IgD-negative memory B cell (primary cell): ENCODE data around the gene OR2L8. TPM values are rescaled to one million over a fixed set of nuclear protein-coding genes. Genes with fewer than 3 reads are reported as not detected.
"Not testable (repeated sequence)": the region's sequence is repeated elsewhere in the genome, so short reads cannot be mapped to it uniquely, and the experiment has no call there.

Experiments
- H3K27ac Mint-ChIP-seq, 3 donors: one replicate each; pipeline ENCODE4 v1.8.0; 2020 to 2022; ENCODE audit warnings: mild to moderate bottlenecking in 3 of 3, mixed read lengths in 3 of 3, moderate library complexity in 1 of 3
- H3K27me3 Mint-ChIP-seq: one replicate; pipeline ENCODE4 v1.8.0; 2021; ENCODE audit warnings: mixed read lengths
- H3K36me3 Mint-ChIP-seq: one replicate; pipeline ENCODE4 v1.8.0; 2020; ENCODE audit warnings: mild to moderate bottlenecking, mixed read lengths
- H3K4me1 Mint-ChIP-seq, 3 donors: one replicate each; pipeline ENCODE4 v1.8.0; 2020 to 2022; ENCODE audit warnings: mixed read lengths in 3 of 3, mild to moderate bottlenecking in 1 of 3
- H3K4me3 Mint-ChIP-seq, 4 donors: one replicate each; pipeline ENCODE4 v1.8.0; 2020 to 2022; ENCODE audit warnings: mild to moderate bottlenecking in 4 of 4, mixed read lengths in 4 of 4, moderate library complexity in 3 of 4
- H3K9me3 Mint-ChIP-seq, 3 donors: one replicate each; pipeline ENCODE4 v1.8.0; 2020 to 2021; ENCODE audit warnings: mixed read lengths in 3 of 3, mild to moderate bottlenecking in 1 of 3
- polyA plus RNA-seq: library from polyadenylated mRNA; unstranded; fragments of 300-500 nt; fragmentation: Illumina TruSeq; gene quantifications from one replicate; pipeline ENCODE4 v1.2.3, GENCODE V29; 2021

Gene OR2L8
- polyA plus RNA-seq, 1 donor from 2014 or later: not detected

GRCh38 chr1:247936965-247937734 lies 11.5 kb upstream of the OR2L8 start:
- not testable (repeated sequence) for H3K36me3 Mint-ChIP-seq, H3K27me3 Mint-ChIP-seq, H3K9me3 Mint-ChIP-seq, H3K4me1 Mint-ChIP-seq
- peak overlapping the region in 1 of 3 donors; percentile 83 for H3K27ac Mint-ChIP-seq
- H3K4me3 Mint-ChIP-seq: peak overlapping the region; percentile 76 to 90 (median 78)

DNA sequence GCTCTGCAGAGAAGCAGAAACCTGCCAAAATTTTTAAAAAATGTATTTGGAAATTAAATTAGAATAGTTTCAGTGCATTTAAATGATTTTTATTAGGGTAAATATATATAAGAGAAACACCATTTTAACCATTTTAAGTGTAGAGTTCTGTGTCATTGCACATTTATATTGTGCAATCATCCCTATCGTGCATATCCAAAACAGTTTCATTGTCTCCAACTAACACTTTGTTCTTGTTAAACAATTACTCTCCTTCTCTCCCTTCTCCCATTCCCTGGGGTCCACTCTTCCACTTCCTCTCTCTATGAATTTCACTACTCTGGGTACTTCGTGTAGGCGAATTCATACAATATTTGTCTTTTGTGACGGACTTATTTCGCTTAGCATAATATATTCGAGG lies 6.0 kb upstream of the OR2L8 start:
- no peak overlapping the region for H3K4me3 Mint-ChIP-seq
- peaks cover 0 to 5% (median 0%) of the 10 kb centered on the region in 3 donors for H3K4me1 Mint-ChIP-seq
- no peaks in the 10 kb centered on the region for H3K27me3 Mint-ChIP-seq
- no peak overlapping the region for H3K27ac Mint-ChIP-seq
- peaks cover 2 to 4% (median 4%) of the 10 kb centered on the region in 3 donors for H3K9me3 Mint-ChIP-seq
- H3K36me3 Mint-ChIP-seq: no peaks in the 10 kb centered on the region

DNA sequence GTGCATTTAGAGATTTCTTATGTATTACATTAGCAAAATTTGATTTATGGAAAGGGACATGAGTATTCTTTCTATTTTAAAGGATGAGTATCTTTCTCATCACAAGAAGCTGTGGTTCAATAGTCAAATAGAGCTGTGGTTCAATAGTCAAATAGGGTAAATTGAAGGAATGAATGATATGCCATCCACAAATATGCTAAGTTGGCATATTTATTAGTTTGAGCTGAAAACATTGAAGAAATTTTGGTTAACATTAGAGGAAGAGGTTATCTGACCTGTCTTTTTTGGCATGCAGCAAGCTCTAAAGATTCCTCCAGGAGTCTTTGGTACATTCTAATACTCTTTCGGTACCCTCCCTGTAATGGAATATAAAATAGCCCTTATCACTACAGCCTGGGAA lies 4.8 kb downstream of the OR2L8 start:
- H3K4me1 Mint-ChIP-seq: no peaks in the 10 kb centered on the region
- H3K27ac Mint-ChIP-seq: no peak overlapping the region
- H3K9me3 Mint-ChIP-seq: peaks cover 3 to 6% (median 3%) of the 10 kb centered on the region in 3 donors
- peaks cover 3% of the 10 kb centered on the region for H3K27me3 Mint-ChIP-seq
- H3K36me3 Mint-ChIP-seq: no peaks in the 10 kb centered on the region
- H3K4me3 Mint-ChIP-seq: no peak overlapping the region

GRCh38 chr1:247961791-247962190 lies 13.1 kb downstream of the OR2L8 start:
- Mint-ChIP-seq H3K36me3 (no peaks in the 10 kb centered on the region), H3K9me3 (peaks cover 4 to 10% (median 6%) of the 10 kb centered on the region in 3 donors), H3K27me3 (peaks cover 2% of the 10 kb centered on the region), H3K4me1 (peaks cover 6 to 14% (median 7%) of the 10 kb centered on the region in 3 donors), H3K27ac (no peak overlapping the region), H3K4me3 (no peak overlapping the region)

DNA sequence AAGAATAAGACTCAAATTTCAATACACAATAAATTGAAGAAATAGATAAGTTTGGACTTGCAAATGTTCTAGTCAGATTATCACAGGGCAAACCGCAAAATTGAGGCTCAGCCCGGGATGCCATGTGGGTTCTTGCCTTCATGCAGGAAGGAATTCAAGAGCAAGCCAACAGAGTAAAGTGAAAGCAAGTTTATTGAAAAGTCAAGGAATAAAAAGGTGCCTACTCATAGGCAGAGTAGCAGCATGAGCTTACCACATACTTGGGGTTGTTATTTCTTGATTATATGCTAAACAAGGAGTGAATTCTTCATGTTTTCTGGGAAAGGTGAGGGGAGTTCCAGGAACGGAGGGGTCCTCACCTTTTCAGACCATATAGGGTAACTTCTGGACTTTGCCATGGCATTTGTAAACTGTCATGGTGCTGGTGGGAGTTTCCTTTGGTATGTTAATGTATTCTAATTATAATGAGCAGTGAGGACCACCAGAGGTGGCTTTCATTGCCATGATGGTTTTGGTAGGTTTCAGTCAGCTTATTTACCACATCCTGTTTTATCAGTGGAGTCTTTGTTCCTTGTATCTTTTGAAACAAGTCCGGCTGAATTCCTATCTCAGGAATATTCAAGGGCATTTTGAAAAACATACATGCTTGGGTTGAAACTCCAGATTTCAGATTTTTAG lies 14.4 kb downstream of the OR2L8 start:
- Mint-ChIP-seq H3K27ac (no peak overlapping the region), H3K4me3 (no peak overlapping the region), H3K27me3 (peaks cover 2% of the 10 kb centered on the region), H3K36me3 (no peaks in the 10 kb centered on the region), H3K9me3 (peaks cover under 1 to 7% (median 4%) of the 10 kb centered on the region in 3 donors), H3K4me1 (peaks cover 11 to 20% (median 12%) of the 10 kb centered on the region in 3 donors)

GRCh38 chr1:247964933-247965332 lies 16.3 kb downstream of the OR2L8 start, which contains the start of gene OR2AK2:
OR2AK2 (plus strand) TSS chr1:247965233; CDS start chr1:247965377, 144 bp downstream.
- peaks cover 2% of the 10 kb centered on the region for H3K27me3 Mint-ChIP-seq
- peaks cover 11 to 20% (median 11%) of the 10 kb centered on the region in 3 donors for H3K4me1 Mint-ChIP-seq
- peaks cover 3 to 7% (median 4%) of the 10 kb centered on the region in 3 donors for H3K9me3 Mint-ChIP-seq
- H3K36me3 Mint-ChIP-seq: no peaks in the 10 kb centered on the region
- H3K27ac Mint-ChIP-seq: no peak within 1 kb of the TSS
- no peak within 1 kb of the TSS for H3K4me3 Mint-ChIP-seq

- peak overlapping the region; percentile 7 to 57 (median 53) for H3K27ac Mint-ChIP-seq
- peak overlapping the region; percentile 17 to 81 (median 50) for H3K4me3 Mint-ChIP-seq
- no peaks in the 10 kb centered on the region for H3K27me3 Mint-ChIP-seq
- peaks cover 2 to 3% (median 3%) of the 10 kb centered on the region in 3 donors for H3K9me3 Mint-ChIP-seq
- H3K4me1 Mint-ChIP-seq: peaks cover 11 to 17% (median 11%) of the 10 kb centered on the region in 3 donors
- H3K36me3 Mint-ChIP-seq: no peaks in the 10 kb centered on the region
These were observed 18.0 kb downstream of the OR2L8 start for GRCh38 chr1:247966532-247967204.

DNA sequence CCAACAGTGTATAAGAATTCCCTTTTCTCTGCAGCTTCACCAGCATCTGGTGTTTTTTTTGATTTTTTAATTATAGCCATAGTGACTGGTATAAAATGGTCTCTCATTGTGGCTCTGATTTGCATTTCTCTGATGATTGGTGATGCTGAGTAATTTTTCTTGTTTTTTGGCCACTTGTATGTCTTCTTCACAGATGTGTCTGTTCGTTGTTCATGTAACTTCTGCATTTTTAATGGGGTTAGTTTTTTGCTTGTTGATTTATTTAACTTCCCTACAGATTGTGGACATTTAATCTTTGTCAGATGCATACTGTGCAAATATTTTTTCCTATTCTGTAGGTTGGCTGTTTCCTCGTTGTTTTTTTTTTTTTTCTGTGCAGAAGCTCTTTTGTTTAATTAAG lies 44.3 kb downstream of the OR2L8 start:
- Mint-ChIP-seq H3K36me3 (no peaks in the 10 kb centered on the region), H3K27me3 (no peaks in the 10 kb centered on the region), H3K27ac (no peak overlapping the region), H3K4me3 (no peak overlapping the region), H3K9me3 (peaks cover 0 to 2% (median 0%) of the 10 kb centered on the region in 3 donors), H3K4me1 (no peaks in the 10 kb centered on the region)

DNA sequence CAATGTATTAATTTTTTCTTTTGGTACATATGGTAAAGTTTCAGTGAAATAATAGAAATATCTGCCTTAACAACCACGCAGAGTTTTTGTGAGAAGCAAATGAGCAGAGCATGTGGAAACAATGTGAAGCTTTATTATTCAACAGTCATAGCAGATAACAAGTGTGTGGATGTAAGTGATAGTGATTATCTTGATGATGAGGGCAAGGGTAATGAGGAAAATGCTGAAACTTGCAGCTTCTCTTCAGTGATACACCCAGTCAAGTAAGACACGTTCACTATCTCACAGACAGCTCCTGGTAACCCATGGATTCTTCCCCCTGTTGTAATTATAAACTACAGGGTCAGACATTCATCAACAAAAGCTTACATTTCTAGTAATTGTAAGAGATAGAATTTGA lies 50.2 kb downstream of the OR2L8 start:
- H3K4me1 Mint-ChIP-seq: no peaks in the 10 kb centered on the region
- peaks cover 0 to 6% (median 3%) of the 10 kb centered on the region in 3 donors for H3K9me3 Mint-ChIP-seq
- no peak overlapping the region for H3K4me3 Mint-ChIP-seq
- no peaks in the 10 kb centered on the region for H3K36me3 Mint-ChIP-seq
- no peak overlapping the region for H3K27ac Mint-ChIP-seq
- no peaks in the 10 kb centered on the region for H3K27me3 Mint-ChIP-seq

Other genes starting within 250 kb of the OR2L8 start
- gene OR6F1, start 232.2 kb upstream of the OR2L8 start, polyA plus RNA-seq: not detected
- gene OR14K1, start 210.2 kb upstream of the OR2L8 start, polyA plus RNA-seq: not detected
- not detected for gene OR14A2, start 200.7 kb upstream of the OR2L8 start, polyA plus RNA-seq
- gene OR1C1, start 188.3 kb upstream of the OR2L8 start, polyA plus RNA-seq: not detected
- gene OR14A16, start 124.7 kb upstream of the OR2L8 start, polyA plus RNA-seq: not detected
- not detected for gene OR11L1, start 107.0 kb upstream of the OR2L8 start, polyA plus RNA-seq
- 0.95 TPM for gene TRIM58, start 91.7 kb upstream of the OR2L8 start, polyA plus RNA-seq
- gene OR2W3, start 53.3 kb upstream of the OR2L8 start, polyA plus RNA-seq: 0.91 TPM
- not detected for gene OR2T8, start 28.6 kb upstream of the OR2L8 start, polyA plus RNA-seq
- not detected for gene OR2AJ1, start 24.0 kb upstream of the OR2L8 start, polyA plus RNA-seq
- gene OR2AK2, start 16.4 kb downstream of the OR2L8 start, polyA plus RNA-seq: not detected
- not detected for gene OR2L5, start 64.8 kb downstream of the OR2L8 start, polyA plus RNA-seq
- not detected for gene OR2L2, start 81.2 kb downstream of the OR2L8 start, polyA plus RNA-seq
- not detected for gene OR2L3, start 98.0 kb downstream of the OR2L8 start, polyA plus RNA-seq
- gene OR2L13, start 146.3 kb downstream of the OR2L8 start, polyA plus RNA-seq: 0.39 TPM
- gene OR2M5, start 196.3 kb downstream of the OR2L8 start, polyA plus RNA-seq: not detected
- gene OR2M2, start 226.0 kb downstream of the OR2L8 start, polyA plus RNA-seq: not detected
- not detected for gene OR2M3, start 248.4 kb downstream of the OR2L8 start, polyA plus RNA-seq